ENCODE results near the gene ZNF148. TPM values are rescaled to one million over a fixed set of nuclear protein-coding genes. Genes with fewer than 3 reads are reported as not detected.
A peak's percentile ranks its signal among the peaks of the same experiment; 100 is the strongest.
"Not testable (repeated sequence)": the region's sequence is repeated elsewhere in the genome, so short reads cannot be mapped to it uniquely, and the experiment has no call there.

The ZNF148 gene
- total and polyA plus RNA-seq, 2 donors: 7.6 to 34.2 TPM

GRCh38 chr3:125403789-125404188, 28.7 kb upstream of the ZNF148 start:
- Histone ChIP-seq H3K27ac (ENCODE audit: low read depth in 1 of 2, low read length in 1 of 2) (no peak overlapping the region), H3K4me1 (ENCODE audit: control insufficient read depth in 2 of 2, insufficient read depth in 2 of 2, low read length in 2 of 2) (no peaks in the 10 kb centered on the region), H3K27me3 (ENCODE audit: control insufficient read depth in 2 of 2, insufficient read depth in 1 of 2, low read length in 1 of 2) (no peaks in the 10 kb centered on the region), H3K36me3 (ENCODE audit: control insufficient read depth in 2 of 2, insufficient read depth in 2 of 2, low read length in 1 of 2) (no peaks in the 10 kb centered on the region), H3K9me3 (ENCODE audit: control insufficient read depth in 2 of 2, insufficient read depth in 1 of 2, low read length in 1 of 2) (no peaks in the 10 kb centered on the region), H3K4me3 (ENCODE audit: low read length in 2 of 2) (no peak overlapping the region)
- WGBS: 78% methylated on average over 2 of the region's 2 CpGs
- no peak for DNase-seq (ENCODE audit: low read depth in 6 of 9, low spot score in 9 of 9)

DNA sequence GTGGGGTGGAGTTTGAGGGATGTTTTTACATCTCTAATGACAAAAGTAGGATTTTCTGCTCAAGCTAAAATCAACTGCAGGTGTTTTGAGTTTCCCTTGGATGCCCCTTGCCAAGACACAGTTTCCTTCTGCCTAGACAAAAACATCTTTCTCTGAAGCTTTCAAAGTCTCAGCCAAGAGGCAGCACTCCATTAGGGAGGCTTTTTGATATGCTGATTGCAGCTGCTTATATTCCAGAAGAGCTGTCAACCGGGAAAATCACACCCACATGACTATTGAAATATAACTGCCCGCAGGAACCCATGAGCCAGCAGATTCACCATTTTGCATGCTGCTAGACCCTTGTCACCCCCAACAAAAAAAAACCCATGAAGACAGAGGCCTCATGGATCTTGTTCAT, 27.5 kb upstream of the ZNF148 start:
- peaks cover 0 to 1% of the 10 kb centered on the region in 2 donors for H3K27me3 ChIP-seq (ENCODE audit: control insufficient read depth in 2 of 2, insufficient read depth in 1 of 2, low read length in 1 of 2)
- H3K9me3 ChIP-seq (ENCODE audit: control insufficient read depth in 2 of 2, insufficient read depth in 1 of 2, low read length in 1 of 2): no peaks in the 10 kb centered on the region
- H3K4me3 ChIP-seq (ENCODE audit: low read length in 2 of 2): no peak overlapping the region
- H3K4me1 ChIP-seq (ENCODE audit: control insufficient read depth in 2 of 2, insufficient read depth in 2 of 2, low read length in 2 of 2): no peaks in the 10 kb centered on the region
- no peaks in the 10 kb centered on the region for H3K36me3 ChIP-seq (ENCODE audit: control insufficient read depth in 2 of 2, insufficient read depth in 2 of 2, low read length in 1 of 2)
- no peak overlapping the region for H3K27ac ChIP-seq (ENCODE audit: low read depth in 1 of 2, low read length in 1 of 2)
- DNase-seq (ENCODE audit: low read depth in 6 of 9, low spot score in 9 of 9): no peak
- WGBS: 94% methylated on average over 2 of the region's 2 CpGs

- WGBS: 90% methylated on average over 1 of the region's 1 CpG
Observed at GRCh38 chr3:125401402-125401801, 26.3 kb upstream of the ZNF148 start.

DNA sequence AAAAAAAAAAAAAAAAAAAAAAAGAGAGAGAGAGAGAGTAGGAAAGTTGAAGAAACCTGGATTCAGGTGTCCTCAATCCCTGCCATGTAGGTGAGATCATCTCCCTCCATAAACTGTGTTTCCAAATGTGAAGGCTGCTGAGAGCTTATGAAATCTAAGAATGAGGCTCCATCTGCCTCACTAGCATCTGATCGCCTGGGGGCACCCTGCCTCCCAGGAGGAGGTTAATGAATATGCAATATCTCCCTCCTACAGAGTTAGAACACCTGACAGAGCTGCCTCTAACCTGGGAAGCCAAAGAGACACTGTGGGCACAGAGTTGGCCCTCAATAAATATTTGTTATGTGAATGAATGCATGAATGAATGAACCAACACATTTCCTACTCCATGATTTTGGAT, 23.8 kb upstream of the ZNF148 start:
- WGBS: 60% methylated on average over 1 of the region's 1 CpG

More at GRCh38 chr3:125401402-125401801, 26.3 kb upstream of the ZNF148 start:
- H3K9me3 ChIP-seq (ENCODE audit: control insufficient read depth in 2 of 2, insufficient read depth in 1 of 2, low read length in 1 of 2): no peaks in the 10 kb centered on the region
- H3K4me3 ChIP-seq (ENCODE audit: low read length in 2 of 2): no peak overlapping the region
- no peaks in the 10 kb centered on the region for H3K36me3 ChIP-seq (ENCODE audit: control insufficient read depth in 2 of 2, insufficient read depth in 2 of 2, low read length in 1 of 2)
- no peak for DNase-seq (ENCODE audit: low read depth in 6 of 9, low spot score in 9 of 9)
- H3K27me3 ChIP-seq (ENCODE audit: control insufficient read depth in 2 of 2, insufficient read depth in 1 of 2, low read length in 1 of 2): peaks cover 0 to 5% of the 10 kb centered on the region in 2 donors
- H3K27ac ChIP-seq (ENCODE audit: low read depth in 1 of 2, low read length in 1 of 2): no peak overlapping the region
- no peaks in the 10 kb centered on the region for H3K4me1 ChIP-seq (ENCODE audit: control insufficient read depth in 2 of 2, insufficient read depth in 2 of 2, low read length in 2 of 2)

GRCh38 chr3:125395091-125395490, 20.0 kb upstream of the ZNF148 start:
- Histone ChIP-seq H3K27ac (ENCODE audit: low read depth in 1 of 2, low read length in 1 of 2) (no peak overlapping the region), H3K9me3 (ENCODE audit: control insufficient read depth in 2 of 2, insufficient read depth in 1 of 2, low read length in 1 of 2) (no peaks in the 10 kb centered on the region), H3K27me3 (ENCODE audit: control insufficient read depth in 2 of 2, insufficient read depth in 1 of 2, low read length in 1 of 2) (peaks cover 0 to 5% of the 10 kb centered on the region in 2 donors), H3K36me3 (ENCODE audit: control insufficient read depth in 2 of 2, insufficient read depth in 2 of 2, low read length in 1 of 2) (no peaks in the 10 kb centered on the region), H3K4me3 (ENCODE audit: low read length in 2 of 2) (no peak overlapping the region), H3K4me1 (ENCODE audit: control insufficient read depth in 2 of 2, insufficient read depth in 2 of 2, low read length in 2 of 2) (no peaks in the 10 kb centered on the region)
- WGBS: 95% methylated on average over 2 of the region's 2 CpGs
- no peak for DNase-seq (ENCODE audit: low read depth in 6 of 9, low spot score in 9 of 9)

More for the DNA sequence above, 23.8 kb upstream of the ZNF148 start:
- Histone ChIP-seq H3K36me3 (ENCODE audit: control insufficient read depth in 2 of 2, insufficient read depth in 2 of 2, low read length in 1 of 2) (no peaks in the 10 kb centered on the region), H3K27me3 (ENCODE audit: control insufficient read depth in 2 of 2, insufficient read depth in 1 of 2, low read length in 1 of 2) (peaks cover 0 to 5% of the 10 kb centered on the region in 2 donors), H3K9me3 (ENCODE audit: control insufficient read depth in 2 of 2, insufficient read depth in 1 of 2, low read length in 1 of 2) (no peaks in the 10 kb centered on the region), H3K27ac (ENCODE audit: low read depth in 1 of 2, low read length in 1 of 2) (no peak overlapping the region), H3K4me1 (ENCODE audit: control insufficient read depth in 2 of 2, insufficient read depth in 2 of 2, low read length in 2 of 2) (no peaks in the 10 kb centered on the region), H3K4me3 (ENCODE audit: low read length in 2 of 2) (no peak overlapping the region)
- DNase-seq (ENCODE audit: low read depth in 6 of 9, low spot score in 9 of 9): no peak

DNA sequence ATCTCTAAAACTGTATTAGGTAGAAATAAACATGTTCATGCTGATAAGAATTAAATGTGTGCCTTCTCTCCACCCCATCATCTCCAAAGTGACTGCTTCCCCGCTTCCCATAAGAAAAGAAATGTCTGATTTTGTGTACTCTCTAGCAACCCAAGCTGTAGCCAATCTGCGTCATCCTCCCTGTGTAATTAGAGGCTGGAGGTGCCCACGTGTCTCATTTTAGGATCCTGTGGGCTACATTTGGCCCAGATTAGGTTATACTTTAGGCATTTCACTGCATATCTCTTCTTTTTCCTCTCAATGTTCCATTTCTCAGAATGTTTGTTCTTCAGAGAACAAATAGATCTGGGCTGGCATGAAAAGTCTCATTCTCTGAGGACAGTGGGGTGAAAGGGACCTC, 19.3 kb upstream of the ZNF148 start:
- WGBS: 93% methylated on average over 3 of the region's 3 CpGs
- Histone ChIP-seq H3K27me3 (ENCODE audit: control insufficient read depth in 2 of 2, insufficient read depth in 1 of 2, low read length in 1 of 2) (peaks cover 0 to 5% of the 10 kb centered on the region in 2 donors), H3K4me1 (ENCODE audit: control insufficient read depth in 2 of 2, insufficient read depth in 2 of 2, low read length in 2 of 2) (peaks cover 0 to 4% of the 10 kb centered on the region in 2 donors), H3K9me3 (ENCODE audit: control insufficient read depth in 2 of 2, insufficient read depth in 1 of 2, low read length in 1 of 2) (no peaks in the 10 kb centered on the region), H3K36me3 (ENCODE audit: control insufficient read depth in 2 of 2, insufficient read depth in 2 of 2, low read length in 1 of 2) (no peaks in the 10 kb centered on the region), H3K4me3 (ENCODE audit: low read length in 2 of 2) (no peak overlapping the region), H3K27ac (ENCODE audit: low read depth in 1 of 2, low read length in 1 of 2) (no peak overlapping the region)
- no peak for DNase-seq (ENCODE audit: low read depth in 6 of 9, low spot score in 9 of 9)

DNA sequence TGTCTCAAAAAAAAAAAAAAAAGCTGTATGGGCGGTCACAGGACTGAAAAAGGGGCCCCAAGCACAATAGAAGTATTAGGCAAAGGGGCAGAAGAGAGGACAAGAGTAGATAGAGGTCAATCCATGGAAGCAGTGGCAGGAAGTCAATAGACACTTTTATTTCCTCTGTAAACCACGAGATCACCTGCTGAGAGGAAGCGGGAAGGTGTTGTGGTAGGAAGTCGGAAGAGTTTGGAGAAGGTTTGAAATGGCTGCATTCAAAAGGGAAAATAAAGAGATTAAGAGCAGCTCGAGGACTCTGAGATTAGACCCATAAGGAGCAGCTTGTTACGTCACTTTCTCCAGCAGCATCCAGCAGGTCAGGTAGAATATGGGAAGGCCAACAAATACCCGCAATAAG, 14.2 kb upstream of the ZNF148 start:
- no peak overlapping the region for H3K27ac ChIP-seq (ENCODE audit: low read depth in 1 of 2, low read length in 1 of 2)
- no peaks in the 10 kb centered on the region for H3K36me3 ChIP-seq (ENCODE audit: control insufficient read depth in 2 of 2, insufficient read depth in 2 of 2, low read length in 1 of 2)
- no peaks in the 10 kb centered on the region for H3K27me3 ChIP-seq (ENCODE audit: control insufficient read depth in 2 of 2, insufficient read depth in 1 of 2, low read length in 1 of 2)
- WGBS: 47% methylated on average over 7 of the region's 7 CpGs
- DNase-seq (ENCODE audit: low read depth in 6 of 9, low spot score in 9 of 9): peak in 1 of 9 donors; percentile 20
- no peak overlapping the region for H3K4me3 ChIP-seq (ENCODE audit: low read length in 2 of 2)
- H3K9me3 ChIP-seq (ENCODE audit: control insufficient read depth in 2 of 2, insufficient read depth in 1 of 2, low read length in 1 of 2): no peaks in the 10 kb centered on the region
- H3K4me1 ChIP-seq (ENCODE audit: control insufficient read depth in 2 of 2, insufficient read depth in 2 of 2, low read length in 2 of 2): peaks cover 2 to 5% of the 10 kb centered on the region in 2 donors

GRCh38 chr3:125388369-125388768, 13.2 kb upstream of the ZNF148 start:
- H3K27ac ChIP-seq (ENCODE audit: low read depth in 1 of 2, low read length in 1 of 2); H3K4me3 ChIP-seq (ENCODE audit: low read length in 2 of 2); H3K4me1 ChIP-seq (ENCODE audit: control insufficient read depth in 2 of 2, insufficient read depth in 2 of 2, low read length in 2 of 2); H3K27me3 ChIP-seq (ENCODE audit: control insufficient read depth in 2 of 2, insufficient read depth in 1 of 2, low read length in 1 of 2); H3K9me3 ChIP-seq (ENCODE audit: control insufficient read depth in 2 of 2, insufficient read depth in 1 of 2, low read length in 1 of 2); H3K36me3 ChIP-seq (ENCODE audit: control insufficient read depth in 2 of 2, insufficient read depth in 2 of 2, low read length in 1 of 2); DNase-seq (ENCODE audit: low read depth in 6 of 9, low spot score in 9 of 9): not testable (repeated sequence)
- 95% methylated on average over 5 of the region's 5 CpGs for WGBS

DNA sequence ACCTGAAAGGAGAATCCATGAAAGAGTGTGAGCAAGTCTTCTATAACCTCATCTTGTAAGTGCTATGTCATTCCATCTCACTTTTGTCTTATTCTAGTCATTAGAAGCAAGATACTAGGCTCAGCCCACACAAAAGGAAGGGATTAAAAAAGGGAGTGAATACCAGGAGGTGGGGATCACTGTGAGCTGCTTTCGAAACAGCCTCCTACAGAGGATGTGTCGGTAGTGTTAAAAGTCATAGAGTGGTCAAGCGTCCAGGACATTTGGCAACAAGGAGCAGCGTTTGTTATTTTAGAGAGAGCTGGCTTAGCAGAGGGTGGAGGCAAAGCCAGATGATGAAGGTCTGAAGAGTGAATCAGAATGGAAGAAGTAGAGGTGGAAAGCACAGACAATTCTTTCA, 11.7 kb upstream of the ZNF148 start:
- WGBS: 98% methylated on average over 4 of the region's 4 CpGs
- Histone ChIP-seq H3K27ac (ENCODE audit: low read depth in 1 of 2, low read length in 1 of 2) (no peak overlapping the region), H3K4me1 (ENCODE audit: control insufficient read depth in 2 of 2, insufficient read depth in 2 of 2, low read length in 2 of 2) (peaks cover 3 to 10% of the 10 kb centered on the region in 2 donors), H3K4me3 (ENCODE audit: low read length in 2 of 2) (no peak overlapping the region), H3K36me3 (ENCODE audit: control insufficient read depth in 2 of 2, insufficient read depth in 2 of 2, low read length in 1 of 2) (no peaks in the 10 kb centered on the region), H3K9me3 (ENCODE audit: control insufficient read depth in 2 of 2, insufficient read depth in 1 of 2, low read length in 1 of 2) (no peaks in the 10 kb centered on the region), H3K27me3 (ENCODE audit: control insufficient read depth in 2 of 2, insufficient read depth in 1 of 2, low read length in 1 of 2) (no peaks in the 10 kb centered on the region)
- DNase-seq (ENCODE audit: low read depth in 6 of 9, low spot score in 9 of 9): no peak

DNA sequence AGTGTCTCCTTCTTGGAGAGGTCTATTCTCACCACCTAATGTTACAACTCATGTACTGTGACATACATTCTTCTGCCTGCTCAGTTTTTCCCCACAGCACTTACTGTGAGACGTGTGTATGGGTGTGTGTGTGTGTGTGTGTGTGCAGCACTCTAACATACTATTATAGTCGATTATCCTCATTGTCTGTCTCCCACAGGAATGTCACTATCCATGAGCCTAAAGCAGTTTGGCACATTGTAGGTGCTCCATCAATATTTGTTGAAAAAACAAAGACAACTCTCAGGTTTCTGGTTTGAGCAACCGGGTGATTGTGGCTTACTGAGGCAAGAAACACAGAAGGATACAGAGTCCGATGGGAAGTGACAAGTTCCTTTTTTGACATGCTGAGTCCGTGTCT, 8.6 kb upstream of the ZNF148 start:
- Histone ChIP-seq H3K9me3 (ENCODE audit: control insufficient read depth in 2 of 2, insufficient read depth in 1 of 2, low read length in 1 of 2) (no peaks in the 10 kb centered on the region), H3K36me3 (ENCODE audit: control insufficient read depth in 2 of 2, insufficient read depth in 2 of 2, low read length in 1 of 2) (no peaks in the 10 kb centered on the region), H3K4me1 (ENCODE audit: control insufficient read depth in 2 of 2, insufficient read depth in 2 of 2, low read length in 2 of 2) (peaks cover 5 to 13% of the 10 kb centered on the region in 2 donors), H3K27me3 (ENCODE audit: control insufficient read depth in 2 of 2, insufficient read depth in 1 of 2, low read length in 1 of 2) (no peaks in the 10 kb centered on the region), H3K4me3 (ENCODE audit: low read length in 2 of 2) (no peak overlapping the region), H3K27ac (ENCODE audit: low read depth in 1 of 2, low read length in 1 of 2) (no peak overlapping the region)
- no peak for DNase-seq (ENCODE audit: low read depth in 6 of 9, low spot score in 9 of 9)
- WGBS: 62% methylated on average over 5 of the region's 5 CpGs
